ENCODE measurements around the gene PRR12.

The PRR12 gene

DNA sequence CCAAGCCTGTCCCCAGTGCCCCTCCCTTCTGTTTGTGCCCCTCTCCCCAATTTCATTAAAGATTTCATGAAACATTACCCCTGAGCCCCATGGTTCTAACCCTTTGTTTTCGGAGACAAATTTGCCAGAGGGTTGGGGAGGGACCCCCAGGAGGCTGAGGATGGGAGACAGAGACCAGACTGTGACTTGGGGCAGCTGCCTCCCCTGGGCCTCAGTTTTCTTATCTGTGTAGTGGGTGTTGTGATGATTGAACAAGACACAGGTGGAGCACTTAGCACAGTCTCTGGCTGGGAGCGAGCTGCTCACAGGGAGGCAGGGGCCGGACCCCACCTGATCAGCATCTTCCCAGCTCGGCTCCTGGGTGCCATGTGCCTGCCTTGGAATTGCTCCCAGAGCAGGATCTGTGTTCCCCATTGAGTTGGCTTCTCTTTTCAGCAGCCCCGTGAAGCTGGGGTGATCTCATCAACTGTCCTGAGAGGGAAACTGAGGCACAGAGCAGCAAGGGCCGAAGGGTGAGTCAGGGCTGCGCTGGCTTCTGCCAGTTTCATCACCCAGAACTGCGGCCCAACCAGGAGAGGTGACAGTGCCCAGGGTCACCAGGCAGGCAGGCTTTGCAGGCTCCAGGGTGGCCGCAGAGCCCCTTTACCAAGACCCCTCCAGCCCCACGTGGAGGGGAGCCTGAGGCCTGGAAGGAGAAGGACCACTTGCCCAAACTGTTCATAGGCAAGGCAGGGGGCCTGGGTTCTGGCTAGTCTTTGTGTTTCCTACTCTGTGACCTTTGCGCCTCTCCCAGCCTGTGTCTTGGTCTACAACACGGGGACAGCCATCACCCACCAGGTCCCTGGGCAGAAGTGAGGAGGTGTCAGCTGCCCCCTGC, 67.8 kb downstream of the PRR12 start:
- in situ Hi-C loops (cut with HindIII; ENCODE audit: low sequenced_read_pairs), result no loop called here

- in situ Hi-C loops (cut with HindIII; ENCODE audit: low sequenced_read_pairs), result no loop called here
These were observed 69.5 kb downstream of the PRR12 start for GRCh38 chr19:49660338-49660961.

- in situ Hi-C loops (cut with HindIII; ENCODE audit: low sequenced_read_pairs), result no loop called here
These were observed 71.0 kb downstream of the PRR12 start for GRCh38 chr19:49662011-49662410.

- in situ Hi-C loops (cut with HindIII; ENCODE audit: low sequenced_read_pairs), result no loop called here
These were observed 72.2 kb downstream of the PRR12 start for GRCh38 chr19:49663224-49663623.

- in situ Hi-C loops (cut with HindIII; ENCODE audit: low sequenced_read_pairs), result no loop called here
These were observed 73.4 kb downstream of the PRR12 start for GRCh38 chr19:49664171-49665035.

- in situ Hi-C loops (cut with HindIII; ENCODE audit: low sequenced_read_pairs), result no loop called here
These were observed 74.0 kb downstream of the PRR12 start for GRCh38 chr19:49665036-49665350.

- in situ Hi-C loops (cut with HindIII; ENCODE audit: low sequenced_read_pairs), result no loop called here
These were observed 74.6 kb downstream of the PRR12 start, which contains the start of the genes BCL2L12 and IRF3 for GRCh38 chr19:49665351-49666119. Gene BCL2L12, plus strand, starts transcription at chr19:49665933. Its CDS starts 760 bp downstream, at chr19:49666693. Gene IRF3, minus strand, starts transcription at chr19:49665857. Its CDS starts 1,019 bp downstream, at chr19:49664838.

DNA sequence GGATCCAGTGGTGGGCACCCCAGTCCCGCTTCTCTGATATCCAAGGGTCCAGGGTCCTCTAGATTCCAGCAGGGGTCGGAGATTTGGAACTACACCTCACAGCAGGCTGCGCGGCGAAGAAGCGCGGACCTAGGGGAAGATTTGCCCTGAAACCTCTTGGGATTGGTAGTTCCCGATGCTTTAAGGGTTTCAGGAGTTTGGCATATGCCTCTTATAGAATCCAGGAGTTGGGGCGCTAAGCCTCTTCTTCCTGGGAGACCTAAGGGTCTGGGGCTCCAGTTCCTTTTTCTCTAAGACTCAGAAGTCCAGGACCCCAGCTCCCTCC, 75.1 kb downstream of the PRR12 start:
- in situ Hi-C loops (cut with HindIII; ENCODE audit: low sequenced_read_pairs), result no loop called here

- in situ Hi-C loops (cut with HindIII; ENCODE audit: low sequenced_read_pairs), result no loop called here
These were observed 76.5 kb downstream of the PRR12 start for GRCh38 chr19:49667473-49667872.

DNA sequence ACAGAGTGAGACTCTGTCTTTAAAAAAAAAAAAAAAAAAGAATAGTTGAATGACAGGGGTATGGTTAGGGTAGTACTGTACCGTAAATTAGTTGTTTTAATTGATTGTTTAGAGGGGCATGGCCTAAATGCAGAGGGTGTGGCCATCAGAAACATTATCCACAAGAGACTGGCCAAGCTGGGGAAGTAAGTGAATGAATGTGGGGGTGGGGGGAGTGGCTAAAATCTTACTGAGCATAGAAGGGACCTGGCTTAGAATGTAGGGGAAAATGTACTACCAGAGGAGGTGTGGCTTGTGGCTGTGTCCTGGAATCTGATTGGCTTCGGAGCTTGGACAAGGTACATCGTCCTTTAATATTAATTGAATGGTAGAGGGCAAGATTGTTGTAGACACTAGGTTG, 78.5 kb downstream of the PRR12 start:
- in situ Hi-C loops (cut with HindIII; ENCODE audit: low sequenced_read_pairs), result no loop called here

DNA sequence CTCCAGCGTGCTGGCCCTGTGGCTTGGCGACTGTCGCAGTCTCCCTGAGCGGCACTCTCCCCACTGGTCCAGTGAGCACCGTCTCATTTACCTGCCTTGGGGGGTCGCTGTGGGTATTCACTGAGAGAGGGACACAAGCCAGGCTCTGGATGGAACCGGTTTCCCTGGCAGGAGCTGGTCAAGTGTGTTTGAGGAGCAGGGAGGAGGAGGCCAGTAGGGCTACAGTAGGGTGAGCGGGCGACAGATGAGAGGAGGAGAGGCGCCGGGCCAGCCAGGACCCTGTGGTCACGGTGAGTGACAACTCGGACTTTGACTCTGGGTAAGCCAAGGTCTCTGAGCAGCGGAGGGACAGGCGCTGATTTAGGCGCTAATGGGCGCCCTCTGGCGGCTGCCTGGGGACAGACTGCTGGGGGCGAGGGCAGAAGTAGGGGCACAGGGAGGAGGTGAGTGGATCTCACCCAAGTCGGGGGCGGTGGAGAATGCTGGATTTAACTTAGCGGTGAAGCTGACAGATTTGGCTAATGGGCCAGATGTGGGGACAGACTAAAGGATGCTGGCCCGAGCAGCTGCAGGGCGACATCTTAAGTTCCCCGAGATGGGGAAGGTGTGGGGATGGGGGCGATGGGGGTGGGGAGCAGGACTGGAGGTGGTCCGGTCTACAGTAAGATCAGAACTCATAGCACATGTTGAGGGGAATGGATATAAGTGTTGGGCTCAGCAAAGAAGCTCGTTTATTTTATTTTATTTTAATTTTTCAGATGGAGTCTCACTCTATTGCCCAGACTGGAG, 81.3 kb downstream of the PRR12 start:
- in situ Hi-C loops (cut with HindIII; ENCODE audit: low sequenced_read_pairs), result loop anchor here (10.0 kb wide), 1 partner anchor 158 kb away; the partner anchor contains the start of gene FCGRT

Measured in endothelial cell of hepatic sinusoid (primary cell).